Measurements from ENCODE around the gene RASL12.

The RASL12 gene

DNA sequence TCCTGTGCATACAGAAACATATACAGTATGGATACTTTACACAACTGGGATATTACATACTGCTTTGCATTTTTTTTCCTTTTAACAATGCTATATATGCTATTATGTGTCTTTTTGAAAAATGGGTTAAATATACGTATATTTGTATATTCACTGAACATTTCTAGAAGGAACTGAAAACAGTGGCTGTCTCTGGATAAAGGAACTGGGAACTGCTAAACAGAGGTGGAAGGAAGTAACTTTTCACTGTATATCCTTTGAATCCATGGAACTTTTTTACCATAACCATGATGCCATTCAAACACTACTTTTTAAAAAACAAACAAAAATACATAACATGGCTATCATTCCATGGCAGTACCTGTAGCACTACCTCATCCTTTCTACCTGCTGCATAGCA is 40.2 kb downstream of the RASL12 start:
- TF ChIP-seq, protein P1, sequence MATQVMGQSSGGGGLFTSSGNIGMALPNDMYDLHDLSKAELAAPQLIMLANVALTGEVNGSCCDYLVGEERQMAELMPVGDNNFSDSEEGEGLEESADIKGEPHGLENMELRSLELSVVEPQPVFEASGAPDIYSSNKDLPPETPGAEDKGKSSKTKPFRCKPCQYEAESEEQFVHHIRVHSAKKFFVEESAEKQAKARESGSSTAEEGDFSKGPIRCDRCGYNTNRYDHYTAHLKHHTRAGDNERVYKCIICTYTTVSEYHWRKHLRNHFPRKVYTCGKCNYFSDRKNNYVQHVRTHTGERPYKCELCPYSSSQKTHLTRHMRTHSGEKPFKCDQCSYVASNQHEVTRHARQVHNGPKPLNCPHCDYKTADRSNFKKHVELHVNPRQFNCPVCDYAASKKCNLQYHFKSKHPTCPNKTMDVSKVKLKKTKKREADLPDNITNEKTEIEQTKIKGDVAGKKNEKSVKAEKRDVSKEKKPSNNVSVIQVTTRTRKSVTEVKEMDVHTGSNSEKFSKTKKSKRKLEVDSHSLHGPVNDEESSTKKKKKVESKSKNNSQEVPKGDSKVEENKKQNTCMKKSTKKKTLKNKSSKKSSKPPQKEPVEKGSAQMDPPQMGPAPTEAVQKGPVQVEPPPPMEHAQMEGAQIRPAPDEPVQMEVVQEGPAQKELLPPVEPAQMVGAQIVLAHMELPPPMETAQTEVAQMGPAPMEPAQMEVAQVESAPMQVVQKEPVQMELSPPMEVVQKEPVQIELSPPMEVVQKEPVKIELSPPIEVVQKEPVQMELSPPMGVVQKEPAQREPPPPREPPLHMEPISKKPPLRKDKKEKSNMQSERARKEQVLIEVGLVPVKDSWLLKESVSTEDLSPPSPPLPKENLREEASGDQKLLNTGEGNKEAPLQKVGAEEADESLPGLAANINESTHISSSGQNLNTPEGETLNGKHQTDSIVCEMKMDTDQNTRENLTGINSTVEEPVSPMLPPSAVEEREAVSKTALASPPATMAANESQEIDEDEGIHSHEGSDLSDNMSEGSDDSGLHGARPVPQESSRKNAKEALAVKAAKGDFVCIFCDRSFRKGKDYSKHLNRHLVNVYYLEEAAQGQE (IDR thresholded peaks at IDR 0.05; ENCODE audit: insufficient replicate concordance, low read depth): no peak
- TF ChIP-seq POLR2AphosphoS5 (IDR thresholded peaks at IDR 0.05; ENCODE audit: low read depth) (no peak), GABPA (IDR thresholded peaks at IDR 0.05; ENCODE audit: low read depth) (no peak), SPI1 (IDR thresholded peaks at IDR 0.05; ENCODE audit: borderline replicate concordance, low read depth) (no peak; the same call in 1 of the 2 replicates)
- TF ChIP-seq, protein P2, sequence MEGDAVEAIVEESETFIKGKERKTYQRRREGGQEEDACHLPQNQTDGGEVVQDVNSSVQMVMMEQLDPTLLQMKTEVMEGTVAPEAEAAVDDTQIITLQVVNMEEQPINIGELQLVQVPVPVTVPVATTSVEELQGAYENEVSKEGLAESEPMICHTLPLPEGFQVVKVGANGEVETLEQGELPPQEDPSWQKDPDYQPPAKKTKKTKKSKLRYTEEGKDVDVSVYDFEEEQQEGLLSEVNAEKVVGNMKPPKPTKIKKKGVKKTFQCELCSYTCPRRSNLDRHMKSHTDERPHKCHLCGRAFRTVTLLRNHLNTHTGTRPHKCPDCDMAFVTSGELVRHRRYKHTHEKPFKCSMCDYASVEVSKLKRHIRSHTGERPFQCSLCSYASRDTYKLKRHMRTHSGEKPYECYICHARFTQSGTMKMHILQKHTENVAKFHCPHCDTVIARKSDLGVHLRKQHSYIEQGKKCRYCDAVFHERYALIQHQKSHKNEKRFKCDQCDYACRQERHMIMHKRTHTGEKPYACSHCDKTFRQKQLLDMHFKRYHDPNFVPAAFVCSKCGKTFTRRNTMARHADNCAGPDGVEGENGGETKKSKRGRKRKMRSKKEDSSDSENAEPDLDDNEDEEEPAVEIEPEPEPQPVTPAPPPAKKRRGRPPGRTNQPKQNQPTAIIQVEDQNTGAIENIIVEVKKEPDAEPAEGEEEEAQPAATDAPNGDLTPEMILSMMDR (IDR thresholded peaks at IDR 0.05; ENCODE audit: insufficient read depth, low read length): no peak
- Histone ChIP-seq H3K27me3 (ENCODE audit: insufficient read depth, poor library complexity, severe bottlenecking) (no peaks in the 10 kb centered on the region), H3K4me3 (replicated peaks; ENCODE audit: insufficient read depth, low read length) (no peak overlapping the region), H3K27ac (replicated peaks) (no peak overlapping the region)
- DNase-seq (ENCODE audit: low read depth in 1 of 2, low spot score in 1 of 2): no peak

DNA sequence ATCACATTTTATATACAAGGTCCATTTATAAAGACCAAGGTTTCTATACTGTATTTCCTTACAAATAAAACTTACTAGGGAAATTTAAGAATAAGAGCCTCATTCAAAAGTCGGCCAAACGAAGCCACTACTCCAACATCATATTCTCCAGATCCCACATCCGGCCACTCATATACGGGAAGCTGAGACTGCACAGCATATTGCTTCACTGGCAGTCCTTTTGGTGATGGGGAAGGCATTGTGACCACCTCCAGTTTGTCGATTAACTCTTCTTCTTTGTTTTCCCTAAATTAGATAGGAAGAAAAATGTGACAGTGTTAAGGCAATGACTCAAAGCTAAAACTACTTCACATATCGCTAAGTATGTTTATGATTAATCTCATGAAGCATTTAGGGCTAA is 41.0 kb downstream of the RASL12 start:
- DNase-seq (ENCODE audit: low read depth in 1 of 2, low spot score in 1 of 2): no peak
- Histone ChIP-seq H3K4me3 (replicated peaks; ENCODE audit: insufficient read depth, low read length) (no peak overlapping the region), H3K27me3 (ENCODE audit: insufficient read depth, poor library complexity, severe bottlenecking) (no peaks in the 10 kb centered on the region), H3K27ac (replicated peaks) (no peak overlapping the region)
- TF ChIP-seq GABPA (IDR thresholded peaks at IDR 0.05; ENCODE audit: low read depth) (no peak), SPI1 (IDR thresholded peaks at IDR 0.05; ENCODE audit: borderline replicate concordance, low read depth) (no peak), POLR2AphosphoS5 (IDR thresholded peaks at IDR 0.05; ENCODE audit: low read depth) (no peak)
- TF ChIP-seq, protein P2 (IDR thresholded peaks at IDR 0.05; ENCODE audit: insufficient read depth, low read length): no peak
- TF ChIP-seq, protein P1 (IDR thresholded peaks at IDR 0.05; ENCODE audit: insufficient replicate concordance, low read depth): no peak

DNA sequence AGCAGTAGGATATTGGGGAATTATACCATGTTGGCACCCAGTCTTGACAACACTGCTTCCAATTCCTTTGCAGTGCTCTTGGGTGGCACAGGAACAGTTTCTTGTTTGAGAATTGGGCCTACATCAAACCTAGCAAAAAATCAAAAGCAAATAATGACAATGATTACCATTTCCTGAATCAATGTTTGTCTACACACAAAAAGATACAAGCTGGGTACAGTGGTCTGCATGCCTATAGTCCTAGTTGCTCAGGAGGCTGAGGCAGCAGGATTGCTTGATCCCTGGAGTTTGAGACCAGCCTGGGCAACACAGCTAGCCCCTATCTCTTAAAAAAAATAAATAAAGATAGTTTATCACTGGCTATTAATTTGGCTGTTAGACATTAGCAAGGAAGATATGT is 46.3 kb downstream of the RASL12 start:
- Histone ChIP-seq H3K27ac (replicated peaks) (no peak overlapping the region), H3K27me3 (ENCODE audit: insufficient read depth, poor library complexity, severe bottlenecking) (no peaks in the 10 kb centered on the region), H3K4me3 (replicated peaks; ENCODE audit: insufficient read depth, low read length) (no peak overlapping the region)
- no peak for DNase-seq (ENCODE audit: low read depth in 1 of 2, low spot score in 1 of 2)
- TF ChIP-seq GABPA (IDR thresholded peaks at IDR 0.05; ENCODE audit: low read depth): no peak
- no peak for TF ChIP-seq SPI1 (IDR thresholded peaks at IDR 0.05; ENCODE audit: borderline replicate concordance, low read depth)
- TF ChIP-seq, protein P2 (IDR thresholded peaks at IDR 0.05; ENCODE audit: insufficient read depth, low read length): no peak
- no peak for TF ChIP-seq POLR2AphosphoS5 (IDR thresholded peaks at IDR 0.05; ENCODE audit: low read depth)
- TF ChIP-seq, protein P1 (IDR thresholded peaks at IDR 0.05; ENCODE audit: insufficient replicate concordance, low read depth): no peak
